Right atrium auricular region (tissue), 2 donors: ENCODE data around the gene PDCL3. TPM values are rescaled to one million over a fixed set of nuclear protein-coding genes. Genes with fewer than 3 reads are reported as not detected.

Experiments
- DNase-seq: peaks from one replicate; pipeline ENCODE4 v3.0.0-alpha.2; 2019; ENCODE audit warnings: low spot score
- H3K27ac ChIP-seq, 2 donors: fragments of 200-600 bp; sonication (generic); 1 replicate in 1 of 2; 2 replicates in 1 of 2; pipeline ENCODE4 v1.5.1; 2016 to 2019
- H3K27me3 ChIP-seq, 2 donors: fragments of 200-600 bp; sonication (generic); one replicate each; pipeline versions ENCODE4 v1.5.1 to v1.6.0; 2017 to 2019
- H3K36me3 ChIP-seq: fragments of 200-600 bp; sonication (generic); one replicate; pipeline ENCODE4 v1.5.1; 2016
- H3K4me1 ChIP-seq, 2 donors: fragments of 200-600 bp; sonication (generic); one replicate each; pipeline versions ENCODE4 v1.5.1 to v1.6.0; 2017 to 2019
- H3K4me3 ChIP-seq, 2 donors: fragments of 200-600 bp; sonication (generic); 1 replicate in 1 of 2; 2 replicates in 1 of 2; pipeline ENCODE4 v1.5.1; 2017 to 2019; ENCODE audit warnings: mild to moderate bottlenecking in 1 of 2, moderate library complexity in 1 of 2
- H3K9me3 ChIP-seq, 2 donors: fragments of 200-600 bp; sonication (generic); one replicate each; pipeline ENCODE4 v1.5.1; 2019
- CTCF ChIP-seq, 2 donors: fragments of 200-600 bp; sonication (generic); IDR thresholded peaks; one replicate each; pipeline ENCODE4 v1.5.1; 2019; ENCODE audit warnings: antibody characterized with exemption in 2 of 2
- total RNA-seq, 2 donors: library from RNA; depleted of rRNA; stranded (reverse); fragments of >200 nt; gene quantifications; one replicate each; pipeline ENCODE4 v1.1.0, GENCODE V29; 2016

Gene PDCL3
- 10 to 100 TPM; 13.6 to 18.8 TPM for total RNA-seq

- TF ChIP-seq CTCF (IDR thresholded peaks at IDR 0.05), result peak in 1 of 2 donors; percentile 50
- H3K4me1 ChIP-seq, result peaks cover 0 to 15% of the 10 kb centered on the region in 2 donors
- DNase-seq, result peak; percentile 97
- H3K27me3 ChIP-seq, result no peaks in the 10 kb centered on the region
- no peaks in the 10 kb centered on the region for H3K9me3 ChIP-seq
- peak within 1 kb of the TSS; percentile 91 to 92 for H3K27ac ChIP-seq
- peaks cover 16% of the 10 kb centered on the region for H3K36me3 ChIP-seq
- peak within 1 kb of the TSS; percentile 70 to 81 for H3K4me3 ChIP-seq
These were observed at the start of gene PDCL3 for GRCh38 chr2:100562613-100563406. Gene PDCL3, plus strand, starts transcription at chr2:100562993. Its CDS starts 75 bp downstream, at chr2:100563068.

GRCh38 chr2:100513650-100514049, 49.1 kb upstream of the PDCL3 start:
- Histone ChIP-seq H3K4me1 (no peaks in the 10 kb centered on the region), H3K4me3 (no peak overlapping the region), H3K27me3 (no peaks in the 10 kb centered on the region), H3K36me3 (no peaks in the 10 kb centered on the region), H3K9me3 (no peaks in the 10 kb centered on the region), H3K27ac (no peak overlapping the region)
- DNase-seq, result no peak
- TF ChIP-seq CTCF (IDR thresholded peaks at IDR 0.05), result no peak

- no peak for TF ChIP-seq CTCF (IDR thresholded peaks at IDR 0.05)
- H3K9me3 ChIP-seq, result no peaks in the 10 kb centered on the region
- no peak overlapping the region for H3K27ac ChIP-seq
- no peaks in the 10 kb centered on the region for H3K27me3 ChIP-seq
- H3K36me3 ChIP-seq, result no peaks in the 10 kb centered on the region
- H3K4me1 ChIP-seq, result no peaks in the 10 kb centered on the region
- no peak for DNase-seq
- H3K4me3 ChIP-seq, result no peak overlapping the region
These were observed 45.2 kb upstream of the PDCL3 start for GRCh38 chr2:100517556-100517955.

- Histone ChIP-seq H3K27me3 (no peaks in the 10 kb centered on the region), H3K4me1 (no peaks in the 10 kb centered on the region), H3K4me3 (no peak overlapping the region), H3K27ac (no peak overlapping the region), H3K36me3 (no peaks in the 10 kb centered on the region), H3K9me3 (no peaks in the 10 kb centered on the region)
- no peak for TF ChIP-seq CTCF (IDR thresholded peaks at IDR 0.05)
- no peak for DNase-seq
These were observed 44.0 kb upstream of the PDCL3 start for GRCh38 chr2:100518801-100519200.

GRCh38 chr2:100520224-100520623, 42.6 kb upstream of the PDCL3 start:
- TF ChIP-seq CTCF (IDR thresholded peaks at IDR 0.05), result no peak
- Histone ChIP-seq H3K27me3 (no peaks in the 10 kb centered on the region), H3K9me3 (no peaks in the 10 kb centered on the region), H3K36me3 (no peaks in the 10 kb centered on the region), H3K27ac (no peak overlapping the region), H3K4me1 (no peaks in the 10 kb centered on the region), H3K4me3 (no peak overlapping the region)
- DNase-seq, result no peak

- Histone ChIP-seq H3K27me3 (no peaks in the 10 kb centered on the region), H3K4me3 (no peak overlapping the region), H3K9me3 (no peaks in the 10 kb centered on the region), H3K4me1 (no peaks in the 10 kb centered on the region), H3K36me3 (no peaks in the 10 kb centered on the region), H3K27ac (no peak overlapping the region)
- TF ChIP-seq CTCF (IDR thresholded peaks at IDR 0.05), result no peak
- no peak for DNase-seq
These were observed 40.4 kb upstream of the PDCL3 start for GRCh38 chr2:100522430-100522829.
